ENCODE measurements around the gene DDHD1. TPM values are rescaled to one million over a fixed set of nuclear protein-coding genes. Genes with fewer than 3 reads are reported as not detected.

DDHD1 gene
- total RNA-seq, 4 donors from 2014 or later: 26.1 to 35.7 (median 27.0) TPM

DNA sequence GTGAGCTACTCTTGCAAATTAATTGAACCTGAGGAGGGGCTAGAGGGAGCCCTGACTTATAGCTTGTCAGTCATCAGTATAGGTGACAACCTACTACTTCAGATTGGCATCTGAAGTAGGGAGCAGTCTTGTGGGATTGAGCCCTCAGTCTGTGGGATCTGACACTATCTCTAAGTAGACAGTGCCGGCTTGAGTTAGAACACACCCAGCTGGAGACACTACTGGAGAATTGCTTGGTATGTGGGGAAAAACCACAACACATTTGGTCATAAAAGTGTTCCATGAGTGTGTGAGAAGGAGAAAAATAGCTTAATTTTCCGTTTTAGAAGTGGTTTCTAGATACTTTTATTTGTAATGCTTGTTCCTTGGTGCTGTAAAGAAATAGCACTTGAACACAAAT lies 30.5 kb upstream of the DDHD1 start:
- TF ChIP-seq, protein P1, sequence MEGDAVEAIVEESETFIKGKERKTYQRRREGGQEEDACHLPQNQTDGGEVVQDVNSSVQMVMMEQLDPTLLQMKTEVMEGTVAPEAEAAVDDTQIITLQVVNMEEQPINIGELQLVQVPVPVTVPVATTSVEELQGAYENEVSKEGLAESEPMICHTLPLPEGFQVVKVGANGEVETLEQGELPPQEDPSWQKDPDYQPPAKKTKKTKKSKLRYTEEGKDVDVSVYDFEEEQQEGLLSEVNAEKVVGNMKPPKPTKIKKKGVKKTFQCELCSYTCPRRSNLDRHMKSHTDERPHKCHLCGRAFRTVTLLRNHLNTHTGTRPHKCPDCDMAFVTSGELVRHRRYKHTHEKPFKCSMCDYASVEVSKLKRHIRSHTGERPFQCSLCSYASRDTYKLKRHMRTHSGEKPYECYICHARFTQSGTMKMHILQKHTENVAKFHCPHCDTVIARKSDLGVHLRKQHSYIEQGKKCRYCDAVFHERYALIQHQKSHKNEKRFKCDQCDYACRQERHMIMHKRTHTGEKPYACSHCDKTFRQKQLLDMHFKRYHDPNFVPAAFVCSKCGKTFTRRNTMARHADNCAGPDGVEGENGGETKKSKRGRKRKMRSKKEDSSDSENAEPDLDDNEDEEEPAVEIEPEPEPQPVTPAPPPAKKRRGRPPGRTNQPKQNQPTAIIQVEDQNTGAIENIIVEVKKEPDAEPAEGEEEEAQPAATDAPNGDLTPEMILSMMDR (IDR thresholded peaks at IDR 0.05; ENCODE audit: low read depth): no peak

DNA sequence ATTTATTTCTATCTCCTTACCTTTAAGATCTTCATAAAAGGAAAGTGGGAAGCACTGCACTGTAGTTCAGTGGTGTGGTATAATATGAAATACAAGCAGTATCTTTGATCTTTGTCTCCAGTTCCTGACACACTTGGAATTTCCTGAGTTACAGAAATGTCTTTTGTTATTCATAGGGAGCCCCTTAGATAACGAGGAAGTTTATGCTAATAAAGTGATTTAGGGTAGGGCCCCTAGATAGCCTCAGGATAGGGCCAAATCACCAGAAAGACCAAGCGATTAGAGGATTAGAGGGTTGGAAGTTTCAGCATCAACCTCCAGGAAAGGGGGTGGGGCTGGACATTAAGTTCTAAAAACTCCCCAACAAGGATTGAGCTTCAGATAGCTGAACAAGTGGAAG lies 29.9 kb upstream of the DDHD1 start:
- TF ChIP-seq, protein P1 (IDR thresholded peaks at IDR 0.05; ENCODE audit: low read depth): no peak

DNA sequence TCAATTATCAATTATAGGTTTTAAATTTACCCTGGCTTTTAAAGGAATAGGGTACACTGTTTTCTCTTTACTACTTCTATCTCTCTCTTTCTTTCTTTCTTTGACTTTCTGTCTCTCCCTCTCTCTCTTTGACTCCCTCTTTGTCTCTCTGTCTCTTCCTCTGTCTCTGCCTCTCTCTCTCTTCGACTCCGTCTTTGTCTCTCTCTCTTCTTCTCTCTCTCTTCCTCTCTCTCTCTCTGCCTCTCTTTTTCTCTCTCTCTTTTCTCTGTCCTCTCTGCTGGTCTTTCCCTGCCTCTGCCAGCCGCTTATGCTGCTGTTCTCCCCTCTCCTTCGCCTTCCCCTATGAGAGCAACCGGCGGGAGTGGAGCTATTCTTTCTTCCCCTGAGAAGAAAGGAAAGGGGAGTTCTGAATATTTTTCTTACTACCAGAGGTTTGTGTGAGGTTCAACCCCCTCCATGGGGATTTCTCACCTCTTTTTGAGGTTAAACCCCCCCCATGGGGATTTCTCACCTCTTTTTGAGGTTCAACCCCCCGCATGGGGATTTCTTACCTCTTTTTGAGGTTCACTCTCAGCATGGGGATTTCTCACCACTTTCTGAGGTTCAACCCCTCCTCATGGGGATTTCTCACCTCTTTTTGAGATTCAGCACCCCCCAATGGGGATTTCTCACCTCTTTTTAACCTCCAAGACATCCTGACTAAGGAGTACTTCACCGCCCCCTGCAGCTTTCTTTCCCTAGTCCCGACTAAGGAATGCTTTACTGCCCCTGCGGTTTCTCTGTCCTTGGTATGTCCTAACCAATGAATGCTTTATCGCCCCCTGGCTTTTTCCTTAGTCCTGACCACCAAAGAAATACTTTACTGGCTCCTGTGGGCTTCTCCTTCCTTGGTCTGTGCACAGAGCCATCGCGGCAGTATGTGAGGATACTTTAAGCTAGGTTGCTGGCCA lies 27.4 kb upstream of the DDHD1 start:
- TF ChIP-seq, protein P1 (IDR thresholded peaks at IDR 0.05; ENCODE audit: low read depth): no peak

DNA sequence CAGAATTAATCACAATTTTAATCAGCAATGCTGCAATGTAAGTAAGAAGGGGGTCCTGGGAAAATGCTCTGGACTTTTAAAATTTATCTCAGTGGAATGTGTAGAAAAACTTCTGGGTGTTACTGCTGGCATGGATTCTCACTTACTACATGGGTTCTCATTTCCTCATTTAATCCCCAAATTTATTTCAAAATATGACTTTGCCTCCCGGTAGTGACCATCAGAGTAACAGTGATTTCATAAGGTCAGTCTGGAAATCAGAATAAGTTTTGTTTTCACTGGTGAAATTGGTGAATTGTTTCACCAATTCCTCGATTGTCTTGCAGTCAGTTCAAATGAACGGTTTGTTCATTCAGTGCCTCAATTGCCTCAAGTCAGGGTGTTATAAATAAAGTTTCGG lies 22.3 kb upstream of the DDHD1 start:
- TF ChIP-seq, protein P1 (IDR thresholded peaks at IDR 0.05; ENCODE audit: low read depth): no peak

DNA sequence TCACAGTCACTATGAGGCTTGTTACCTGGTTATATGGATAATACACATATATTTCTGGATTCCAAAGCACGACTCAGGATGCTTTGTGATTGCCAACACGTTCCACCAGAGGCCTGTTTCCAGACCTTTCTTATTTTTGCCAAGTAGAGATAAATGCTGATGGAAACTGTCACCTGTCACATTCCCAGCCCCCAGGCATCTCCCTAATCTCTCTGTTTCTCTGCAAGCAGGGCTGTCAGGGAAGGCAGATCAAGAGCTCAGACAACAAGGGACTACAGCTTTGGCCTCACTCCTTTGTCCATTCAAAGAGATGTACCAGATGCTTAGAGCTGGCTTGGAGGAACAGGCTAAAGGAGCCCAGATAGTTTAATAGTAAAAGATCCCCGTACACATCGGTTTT lies 21.8 kb upstream of the DDHD1 start:
- TF ChIP-seq, protein P1 (IDR thresholded peaks at IDR 0.05; ENCODE audit: low read depth): no peak

DNA sequence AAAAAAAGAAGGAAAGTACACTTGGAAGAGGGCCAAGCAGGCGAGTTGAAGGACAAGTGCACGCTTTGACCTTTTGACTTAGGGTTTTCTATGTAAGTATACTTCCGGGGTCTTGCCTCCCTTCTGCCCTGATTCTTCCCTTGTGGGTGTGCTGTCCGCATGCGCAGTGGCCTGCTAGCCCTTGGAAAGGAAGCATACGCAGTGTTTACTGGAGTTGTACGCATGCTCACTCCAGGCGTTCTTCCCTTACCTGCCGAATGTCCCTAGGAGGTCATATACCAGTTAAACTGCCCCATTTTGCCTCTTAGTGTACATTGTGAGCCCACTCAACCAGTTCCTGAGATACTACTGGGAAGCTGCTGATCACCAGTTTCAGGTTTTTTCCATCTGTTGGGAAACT lies 15.7 kb upstream of the DDHD1 start:
- TF ChIP-seq, protein P1 (IDR thresholded peaks at IDR 0.05; ENCODE audit: low read depth): no peak

DNA sequence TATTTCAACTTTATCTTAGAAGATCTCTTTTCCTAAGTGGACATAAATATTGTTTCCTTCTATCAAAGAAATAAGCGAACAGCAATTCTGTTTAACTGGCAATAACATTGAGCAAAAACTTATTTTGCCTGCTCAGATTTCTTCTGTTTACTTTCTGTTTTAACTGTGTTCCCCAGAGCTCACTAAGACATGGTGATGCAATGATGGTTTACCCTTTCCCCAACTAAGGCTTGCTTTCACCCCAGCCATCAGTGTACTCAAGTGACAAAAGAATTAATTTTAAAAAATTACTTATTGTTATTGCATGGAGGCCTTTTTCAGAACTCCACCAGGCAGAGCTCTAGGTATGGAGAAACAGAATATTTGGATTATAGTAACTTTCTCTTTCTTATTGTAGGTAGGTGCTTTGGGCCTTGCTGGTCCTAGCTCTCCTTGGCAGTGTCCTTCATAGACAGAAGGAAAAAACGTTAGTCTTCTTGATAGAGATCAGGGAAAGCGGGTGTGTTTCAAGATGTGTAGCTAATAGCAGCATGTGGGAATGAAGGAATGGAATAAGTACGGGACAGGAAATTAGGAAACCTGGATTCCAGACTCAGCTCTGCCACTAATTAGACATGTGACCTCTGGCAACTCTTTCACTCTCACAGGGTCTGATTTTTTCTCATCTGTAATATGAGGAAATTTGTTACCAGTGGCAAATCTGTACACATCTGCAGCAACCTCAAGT lies 14.6 kb upstream of the DDHD1 start:
- TF ChIP-seq, protein P1 (IDR thresholded peaks at IDR 0.05; ENCODE audit: low read depth): no peak
